ENCODE results near the gene PA2G4.

The PA2G4 gene

GRCh38 chr12:56143217-56143616 lies 38.9 kb downstream of the PA2G4 start:
- Histone ChIP-seq H3K9ac (ENCODE audit: low read length) (no peak overlapping the region), H3K27ac (ENCODE audit: low read depth, low read length) (no peak overlapping the region), H2BK120ac (ENCODE audit: insufficient read depth, low read length, poor library complexity) (no peak overlapping the region), H4K91ac (ENCODE audit: low read depth, low read length) (no peak overlapping the region), H4K12ac (ENCODE audit: low read depth, low read length) (no peak overlapping the region), H3K4me3 (ENCODE audit: low read depth, low read length) (no peak overlapping the region), H3K27me3 (ENCODE audit: insufficient read depth, low read length) (no peaks in the 10 kb centered on the region), H3K4me2 (ENCODE audit: low read length) (no peak overlapping the region), H3K4ac (ENCODE audit: low read depth, low read length) (no peak overlapping the region), H3K4me1 (ENCODE audit: control insufficient read depth in 1 of 2, insufficient read depth in 2 of 2, low read length in 2 of 2) (no peaks in the 10 kb centered on the region), H4K8ac (ENCODE audit: low read depth, low read length) (no peak overlapping the region), H3K79me2 (ENCODE audit: control insufficient read depth, insufficient read depth, low read length, poor library complexity) (no peaks in the 10 kb centered on the region), H3K18ac (ENCODE audit: low read length) (no peak overlapping the region), H3K14ac (ENCODE audit: low read length) (no peak overlapping the region), H2AK5ac (ENCODE audit: low read length) (no peak overlapping the region), H3K36me3 (ENCODE audit: control insufficient read depth in 1 of 2, insufficient read depth in 2 of 2, low read length in 2 of 2) (peaks cover 36 to 46% of the 10 kb centered on the region in 2 experiments), H2BK5ac (ENCODE audit: low read depth, low read length, poor library complexity) (no peak overlapping the region), H3K79me1 (ENCODE audit: low read length) (no peaks in the 10 kb centered on the region), H3K9me3 (ENCODE audit: insufficient read depth, low read depth, low read length) (no peaks in the 10 kb centered on the region), H2AFZ (ENCODE audit: insufficient read depth, low read length, poor library complexity) (no peak overlapping the region), H3K23ac (ENCODE audit: low read length) (no peak overlapping the region), H2BK12ac (ENCODE audit: low read length) (no peak overlapping the region)
- WGBS (ENCODE audit: extremely low coverage, insufficient coverage, insufficient read length) = no CpG with 5 or more reads among the region's 4 CpGs
- no peak for DNase-seq

DNA sequence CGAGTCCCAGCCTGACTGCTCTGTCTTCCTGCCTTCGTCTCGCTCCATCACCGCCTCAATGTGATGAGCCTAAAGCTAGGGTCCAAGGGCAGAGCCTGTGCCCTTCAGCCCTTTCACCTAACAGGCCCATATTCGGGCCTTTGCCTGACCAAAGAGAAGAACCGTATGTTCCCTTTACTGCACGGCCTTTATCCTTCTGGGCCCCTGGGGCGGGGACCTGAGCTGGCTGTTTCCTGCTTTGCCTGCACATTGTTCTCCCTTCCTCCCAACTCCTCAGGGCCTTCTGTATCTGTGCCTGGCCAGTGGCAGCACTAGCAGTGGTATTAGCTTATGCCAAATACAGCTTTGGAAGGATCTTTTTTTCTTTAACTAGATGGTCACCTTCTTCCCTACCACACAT lies 39.5 kb downstream of the PA2G4 start:
- Histone ChIP-seq H2BK12ac (ENCODE audit: low read length) (no peak overlapping the region), H3K79me1 (ENCODE audit: low read length) (no peaks in the 10 kb centered on the region), H3K27ac (ENCODE audit: low read depth, low read length) (no peak overlapping the region), H4K8ac (ENCODE audit: low read depth, low read length) (no peak overlapping the region), H2BK5ac (ENCODE audit: low read depth, low read length, poor library complexity) (no peak overlapping the region), H3K4me2 (ENCODE audit: low read length) (no peak overlapping the region), H3K79me2 (ENCODE audit: control insufficient read depth, insufficient read depth, low read length, poor library complexity) (no peaks in the 10 kb centered on the region), H2BK120ac (ENCODE audit: insufficient read depth, low read length, poor library complexity) (no peak overlapping the region), H2AFZ (ENCODE audit: insufficient read depth, low read length, poor library complexity) (no peak overlapping the region), H3K14ac (ENCODE audit: low read length) (no peak overlapping the region), H3K4ac (ENCODE audit: low read depth, low read length) (no peak overlapping the region), H4K91ac (ENCODE audit: low read depth, low read length) (no peak overlapping the region), H3K36me3 (ENCODE audit: control insufficient read depth in 1 of 2, insufficient read depth in 2 of 2, low read length in 2 of 2) (peaks cover 33 to 40% of the 10 kb centered on the region in 2 experiments), H3K18ac (ENCODE audit: low read length) (no peak overlapping the region), H3K23ac (ENCODE audit: low read length) (no peak overlapping the region), H3K9me3 (ENCODE audit: insufficient read depth, low read depth, low read length) (no peaks in the 10 kb centered on the region), H3K4me1 (ENCODE audit: control insufficient read depth in 1 of 2, insufficient read depth in 2 of 2, low read length in 2 of 2) (no peaks in the 10 kb centered on the region), H3K9ac (ENCODE audit: low read length) (no peak overlapping the region), H3K27me3 (ENCODE audit: insufficient read depth, low read length) (no peaks in the 10 kb centered on the region), H2AK5ac (ENCODE audit: low read length) (no peak overlapping the region), H3K4me3 (ENCODE audit: low read depth, low read length) (no peak overlapping the region), H4K12ac (ENCODE audit: low read depth, low read length) (no peak overlapping the region)
- no peak for DNase-seq
- WGBS (ENCODE audit: extremely low coverage, insufficient coverage, insufficient read length) = no CpG with 5 or more reads among the region's 8 CpGs

- H4K8ac ChIP-seq (ENCODE audit: low read depth, low read length) = no peak overlapping the region
- no peak overlapping the region for H3K27ac ChIP-seq (ENCODE audit: low read depth, low read length)
- H2BK120ac ChIP-seq (ENCODE audit: insufficient read depth, low read length, poor library complexity) = no peak overlapping the region
- no peak overlapping the region for H2BK12ac ChIP-seq (ENCODE audit: low read length)
- H3K9ac ChIP-seq (ENCODE audit: low read length) = no peak overlapping the region
- no peak overlapping the region for H2BK5ac ChIP-seq (ENCODE audit: low read depth, low read length, poor library complexity)
- H2AFZ ChIP-seq (ENCODE audit: insufficient read depth, low read length, poor library complexity) = no peak overlapping the region
- no peak overlapping the region for H3K4me2 ChIP-seq (ENCODE audit: low read length)
- H3K4ac ChIP-seq (ENCODE audit: low read depth, low read length) = no peak overlapping the region
- no CpG with 5 or more reads among the region's 3 CpGs for WGBS (ENCODE audit: extremely low coverage, insufficient coverage, insufficient read length)
- H3K14ac ChIP-seq (ENCODE audit: low read length) = no peak overlapping the region
- no peaks in the 10 kb centered on the region for H3K79me1 ChIP-seq (ENCODE audit: low read length)
- H3K79me2 ChIP-seq (ENCODE audit: control insufficient read depth, insufficient read depth, low read length, poor library complexity) = no peaks in the 10 kb centered on the region
- no peak overlapping the region for H4K12ac ChIP-seq (ENCODE audit: low read depth, low read length)
- no peaks in the 10 kb centered on the region for H3K4me1 ChIP-seq (ENCODE audit: control insufficient read depth in 1 of 2, insufficient read depth in 2 of 2, low read length in 2 of 2)
- no peak overlapping the region for H3K18ac ChIP-seq (ENCODE audit: low read length)
- no peak overlapping the region for H3K23ac ChIP-seq (ENCODE audit: low read length)
- H4K91ac ChIP-seq (ENCODE audit: low read depth, low read length) = no peak overlapping the region
- no peak for DNase-seq
- no peak overlapping the region for H2AK5ac ChIP-seq (ENCODE audit: low read length)
- no peak overlapping the region for H3K4me3 ChIP-seq (ENCODE audit: low read depth, low read length)
- H3K36me3 ChIP-seq (ENCODE audit: control insufficient read depth in 1 of 2, insufficient read depth in 2 of 2, low read length in 2 of 2) = peaks cover 23 to 34% of the 10 kb centered on the region in 2 experiments
- no peaks in the 10 kb centered on the region for H3K27me3 ChIP-seq (ENCODE audit: insufficient read depth, low read length)
- H3K9me3 ChIP-seq (ENCODE audit: insufficient read depth, low read depth, low read length) = no peaks in the 10 kb centered on the region
Observed at GRCh38 chr12:56145217-56145616, 40.9 kb downstream of the PA2G4 start.

DNA sequence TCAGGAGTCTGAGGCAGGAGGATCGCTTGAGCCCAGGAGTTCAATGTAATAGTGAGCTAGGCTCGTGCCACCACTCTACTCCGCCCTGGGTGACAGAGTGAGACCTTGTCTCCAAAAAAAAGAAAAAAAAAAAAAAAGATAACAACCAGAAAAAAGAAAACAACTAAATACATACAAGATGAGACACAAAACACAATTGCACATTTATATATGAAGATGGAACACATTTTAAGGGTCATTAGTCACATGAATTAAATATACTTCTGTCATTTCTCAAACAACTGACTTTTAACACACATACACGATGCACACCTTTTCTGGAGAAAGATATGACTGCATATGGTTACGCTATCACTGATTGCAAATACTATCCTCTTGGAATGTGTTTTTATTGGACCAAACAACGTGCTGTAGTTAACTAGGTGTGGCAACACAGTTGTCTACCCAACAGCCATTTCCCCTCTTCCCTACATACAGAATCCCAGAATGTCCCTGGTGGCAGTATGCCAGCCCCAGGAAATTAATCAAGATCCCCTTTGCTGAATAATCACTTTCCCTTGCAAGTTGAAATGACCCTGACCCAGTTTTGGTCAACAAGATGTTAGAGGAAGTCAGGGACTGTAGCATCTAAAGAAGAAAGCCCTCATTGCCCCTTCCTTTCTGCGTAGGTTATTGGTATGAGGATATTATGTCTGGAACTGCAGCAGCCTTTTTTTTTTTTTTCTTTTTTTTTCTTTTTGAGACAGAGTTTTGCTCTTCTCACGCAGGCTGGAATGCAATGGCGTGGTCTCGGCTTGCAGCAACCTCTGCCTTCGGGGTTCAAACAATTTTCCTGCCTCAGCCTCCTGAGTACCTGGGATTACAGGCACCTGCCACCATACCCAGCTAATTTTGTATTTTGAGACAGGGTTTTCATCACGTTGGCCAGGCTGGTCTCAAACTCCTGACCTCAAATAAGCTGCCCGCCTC lies 42.4 kb downstream of the PA2G4 start:
- Histone ChIP-seq H3K4me1 (ENCODE audit: control insufficient read depth in 1 of 2, insufficient read depth in 2 of 2, low read length in 2 of 2) (peaks cover 4 to 5% of the 10 kb centered on the region in 2 experiments), H4K91ac (ENCODE audit: low read depth, low read length) (no peak overlapping the region), H3K9me3 (ENCODE audit: insufficient read depth, low read depth, low read length) (no peaks in the 10 kb centered on the region), H2BK12ac (ENCODE audit: low read length) (no peak overlapping the region), H3K79me1 (ENCODE audit: low read length) (peaks cover under 1% of the 10 kb centered on the region), H2BK5ac (ENCODE audit: low read depth, low read length, poor library complexity) (no peak overlapping the region), H3K36me3 (ENCODE audit: control insufficient read depth in 1 of 2, insufficient read depth in 2 of 2, low read length in 2 of 2) (peaks cover 23 to 28% of the 10 kb centered on the region in 2 experiments), H3K27me3 (ENCODE audit: insufficient read depth, low read length) (no peaks in the 10 kb centered on the region), H3K4me2 (ENCODE audit: low read length) (no peak overlapping the region), H3K27ac (ENCODE audit: low read depth, low read length) (no peak overlapping the region), H2BK120ac (ENCODE audit: insufficient read depth, low read length, poor library complexity) (no peak overlapping the region), H3K9ac (ENCODE audit: low read length) (no peak overlapping the region), H2AK5ac (ENCODE audit: low read length) (no peak overlapping the region), H3K4ac (ENCODE audit: low read depth, low read length) (no peak overlapping the region), H3K79me2 (ENCODE audit: control insufficient read depth, insufficient read depth, low read length, poor library complexity) (no peaks in the 10 kb centered on the region), H4K12ac (ENCODE audit: low read depth, low read length) (no peak overlapping the region), H3K4me3 (ENCODE audit: low read depth, low read length) (no peak overlapping the region), H2AFZ (ENCODE audit: insufficient read depth, low read length, poor library complexity) (no peak overlapping the region), H3K18ac (ENCODE audit: low read length) (no peak overlapping the region), H3K23ac (ENCODE audit: low read length) (no peak overlapping the region), H3K14ac (ENCODE audit: low read length) (no peak overlapping the region), H4K8ac (ENCODE audit: low read depth, low read length) (no peak overlapping the region)
- WGBS (ENCODE audit: extremely low coverage, insufficient coverage, insufficient read length) = no CpG with 5 or more reads among the region's 13 CpGs
- DNase-seq = peak; percentile 59 to 78

Data from trophoblast cell (in vitro differentiated cells and primary cell).